K562 (cell line): Measurements from ENCODE around the gene SLC6A13. TPM values are rescaled to one million over a fixed set of nuclear protein-coding genes. Genes with fewer than 3 reads are reported as not detected.

Experiments
- ATAC-seq: fragments of 200-7000 bp; cut with Tn5 transposase; 3 replicates; pipeline ENCODE4 v1.9.1; 2020; ENCODE audit warnings: moderate library complexity
- BruUV-seq: library from RNA; stranded (reverse); fragments of 400-500 nt; replicated peaks from 2 replicates; lab custom pipeline; 2021; lab: Mats Ljungman, UMichigan
- CTCF ChIA-PET: fragments of 300-600 bp; formaldehyde crosslinking; extraction: SDS; loops from one replicate; lab custom pipeline; 2021; ENCODE audit warnings: low intra/inter-chr PET ratio; lab: Yijun Ruan, JAX
- POLR2A ChIA-PET: fragments of 300-600, 350-650 bp; sonication (Branson Sonifier 250); formaldehyde crosslinking; extraction: SDS; loops from one replicate; lab custom pipeline; 2021; ENCODE audit warnings: antibody characterized with exemption, inconsistent platforms; lab: Yijun Ruan, JAX
- DNase-seq, 4 experiments: peaks; one replicate each; pipeline versions ENCODE4 v3.0.0 to v3.0.0-alpha.2; 2011 to 2018; ENCODE audit warnings: low spot score in 3 of 4, mixed read lengths in 3 of 4; ENCODE audit errors: extremely low read depth in 1 of 4
- FAIRE-seq: peaks from 2 replicates; lab custom pipeline; 2011; peaks lifted over from hg19 to GRCh38; lab: Jason Lieb, UNC
- H2AFZ ChIP-seq: 2 replicates; pipeline ENCODE4 v1.6.0; 2011; ENCODE audit warnings: low read depth, low read length, control low read depth, inconsistent platforms
- H3K27ac ChIP-seq: fragments of 200-600 bp; 3 replicates; pipeline ENCODE4 v1.8.0; 2011; ENCODE audit warnings: low read depth, mild to moderate bottlenecking, control low read depth, inconsistent platforms, low read length, moderate library complexity, mixed read lengths; ENCODE audit errors: extremely low read depth
- H3K27me3 ChIP-seq, 2 experiments: fragments of 300-600 bp in 1 of 2; 2 replicates in 1 of 2; 3 replicates in 1 of 2; pipeline versions ENCODE4 v1.6.0 to v1.8.0; 2011; ENCODE audit warnings: inconsistent platforms in 2 of 2, low read length in 2 of 2, mild to moderate bottlenecking in 1 of 2, mixed read lengths in 1 of 2, moderate library complexity in 1 of 2; ENCODE audit not compliant: control insufficient read depth in 2 of 2, insufficient read depth in 2 of 2
- H3K36me3 ChIP-seq: fragments of 300-600 bp; 3 replicates; pipeline ENCODE4 v1.8.0; 2011; ENCODE audit warnings: mild to moderate bottlenecking, low read length, inconsistent platforms; ENCODE audit not compliant: control insufficient read depth, insufficient read depth
- H3K4me1 ChIP-seq, 2 experiments: fragments of 200-600 bp in 1 of 2; replicated peaks in 1 of 2; 2 replicates in 1 of 2; 3 replicates in 1 of 2; pipeline versions ENCODE4 v1.5.1 to v1.8.0; 2011; ENCODE audit warnings: inconsistent platforms in 2 of 2, low read length in 2 of 2, mild to moderate bottlenecking in 1 of 2, mixed read lengths in 1 of 2, moderate library complexity in 1 of 2; ENCODE audit not compliant: control insufficient read depth in 2 of 2, insufficient read depth in 2 of 2
- H3K4me2 ChIP-seq: 2 replicates; pipeline ENCODE4 v1.6.1; 2011; ENCODE audit warnings: low read length, control low read depth, inconsistent platforms, mixed read lengths; ENCODE audit not compliant: insufficient read depth
- H3K4me3 ChIP-seq: fragments of 200-600 bp; sonication (generic), shearing (Covaris generic); 2 replicates; pipeline ENCODE4 v1.5.1; 2016; ENCODE audit warnings: control low read depth, inconsistent platforms
- H3K79me2 ChIP-seq: fragments of 200-600 bp; 3 replicates; pipeline ENCODE4 v1.8.0; 2011; ENCODE audit warnings: low read length, inconsistent platforms; ENCODE audit not compliant: control insufficient read depth, insufficient read depth
- H3K9ac ChIP-seq, 2 experiments: 2 replicates each; pipeline versions ENCODE4 v1.6.0 to v1.6.1; 2011; ENCODE audit warnings: low read depth in 2 of 2, low read length in 2 of 2, control low read depth in 1 of 2, inconsistent platforms in 1 of 2, mild to moderate bottlenecking in 1 of 2, mixed read lengths in 1 of 2; ENCODE audit not compliant: insufficient read depth in 1 of 2
- H3K9me1 ChIP-seq: one replicate; pipeline ENCODE4 v1.6.0; 2011; ENCODE audit warnings: inconsistent platforms, mild to moderate bottlenecking, low read length, moderate library complexity; ENCODE audit not compliant: control insufficient read depth, insufficient read depth
- H3K9me3 ChIP-seq: replicated peaks from 2 replicates; pipeline ENCODE4 v1.5.1; 2011; ENCODE audit warnings: low read depth, low read length, inconsistent platforms; ENCODE audit not compliant: control insufficient read depth, insufficient read depth
- H4K20me1 ChIP-seq: replicated peaks from 2 replicates; pipeline ENCODE4 v1.6.1; 2011; ENCODE audit warnings: low read length, inconsistent platforms, mixed read lengths; ENCODE audit not compliant: control insufficient read depth, insufficient read depth
- CTCFL ChIP-seq: IDR thresholded peaks from 2 replicates; pipeline ENCODE4 v1.6.1; 2011; ENCODE audit warnings: borderline replicate concordance, low read depth, mild to moderate bottlenecking, moderate library complexity, low read length; ENCODE audit not compliant: insufficient read depth, poor library complexity, severe bottlenecking
- DPF2 ChIP-seq: fragments of 450-650 bp; IDR thresholded peaks from 2 replicates; pipeline ENCODE4 v1.6.1; 2016
- FOXJ2 ChIP-seq: fragments of 200-800 bp; sonication (Bioruptor generic); IDR thresholded peaks from 2 replicates; pipeline ENCODE4 v1.6.1; 2016; ENCODE audit warnings: missing genetic modification characterization, missing compliant biosample characterization
- GTF3C2 ChIP-seq: IDR thresholded peaks from 3 replicates; pipeline ENCODE4 v1.6.1; 2011; ENCODE audit warnings: borderline replicate concordance, mild to moderate bottlenecking, moderate library complexity; ENCODE audit not compliant: insufficient read length; ENCODE audit errors: extremely low read depth
- MYNN ChIP-seq, 2 experiments: sonication (generic); formaldehyde crosslinking in 1 of 2; IDR thresholded peaks; 2 replicates each; pipeline versions ENCODE4 v1.5.0 to v1.6.1; 2016 to 2020; ENCODE audit warnings: antibody characterized with exemption in 1 of 2, missing genetic modification reagents in 1 of 2
- NFXL1 ChIP-seq: fragments of 450-650 bp; formaldehyde crosslinking; IDR thresholded peaks from 2 replicates; pipeline ENCODE4 v1.4.0; 2021; ENCODE audit warnings: mild to moderate bottlenecking
- SRSF9 ChIP-seq: fragments of 200-400 bp; formaldehyde crosslinking; IDR thresholded peaks from 2 replicates; pipeline ENCODE4 v1.6.1; 2017; ENCODE audit warnings: low read depth, low read length, borderline replicate concordance
- ZNF253 ChIP-seq: fragments of 250-450 bp; sonication (Bioruptor Pico); conservative IDR thresholded peaks from 2 replicates; pipeline ENCODE4 v1.6.1; 2021; ENCODE audit warnings: mild to moderate bottlenecking
- ZNF551 ChIP-seq: fragments of 250-450 bp; sonication (Bioruptor Pico); IDR thresholded peaks from 2 replicates; pipeline ENCODE4 v1.5.0; 2021; ENCODE audit warnings: mild to moderate bottlenecking, moderate library complexity
- WGBS: fragments of 100-300 bp; shearing (Covaris generic); methylation state at CpG from one replicate; pipeline ENCODE4 v1.1.6; 2016; ENCODE audit warnings: low coverage, mixed read lengths; ENCODE audit not compliant: insufficient coverage; ENCODE audit errors: missing lambda C conversion rate; 5-methylcytosine and 5-hydroxymethylcytosine counted together
- in situ Hi-C: fragments of 300-500 bp; cut with MboI; formaldehyde crosslinking; loops from 4 replicates; pipeline ENCODE4 v1.15.0; 2018; ENCODE audit warnings: inconsistent platforms, mixed read lengths
- intact Hi-C: fragments of 100-400 bp; cut with micrococcal nuclease; formaldehyde crosslinking; loops from 2 replicates; pipeline ENCODE4 v1.14.2; 2022
- polyA plus RNA-seq, 8 experiments: library from polyadenylated mRNA; depleted of rRNA in 4 of 8; stranded (reverse) in 5 of 8; unstranded in 3 of 8; fragments of >200 nt; fragmentation: Nextera tagmentation in 2 of 8; fragmentation: Illumina TruSeq in 1 of 8; extraction: Ambion mirVana in 2 of 8; extraction: Trizol in 1 of 8; gene quantifications; 2 replicates each; pipeline versions ENCODE4 v1.2.1 to v1.2.3, GENCODE V29; 2011 to 2014; ENCODE audit warnings: inconsistent platforms in 1 of 8, missing spikeins in 1 of 8
- total RNA-seq, 7 experiments: library from RNA; depleted of rRNA in 6 of 7; stranded (reverse); fragments of >200 nt in 6 of 7; fragmentation: Illumina TruSeq in 2 of 7; extraction: Trizol in 2 of 7; gene quantifications; 2 replicates each; pipeline versions ENCODE4 v1.2.1 to v1.2.3, GENCODE V29; 2011 to 2021; ENCODE audit warnings: low replicate concordance in 1 of 7

Gene SLC6A13
- total and polyA plus RNA-seq, 9 of the 15 experiments (the other 6 are each of a cell fraction or from before 2014, with no cell fraction given): 0.06 to 0.33 (median 0.22) TPM; not detected in 4

- TF ChIP-seq CTCFL: no peak
- TF ChIP-seq ZNF253 (CRISPR knock-in tag): no peak
- no peak for TF ChIP-seq FOXJ2 (tag)
- no peak for TF ChIP-seq ZNF551 (CRISPR knock-in tag)
- no peak for TF ChIP-seq DPF2
- no peak for TF ChIP-seq SRSF9
- no peak for TF ChIP-seq NFXL1 (CRISPR knock-in tag)
Observed at GRCh38 chr12:225012-225411, 37.6 kb downstream of the SLC6A13 start (continued).

- H3K9me1 ChIP-seq: no peaks in the 10 kb centered on the region
- no TSS peak for BruUV-seq
- FAIRE-seq (no peak), ATAC-seq (no peak), DNase-seq (no peak)
- H3K4me2 ChIP-seq: no peak overlapping the region
- no peaks in the 10 kb centered on the region for H3K36me3 ChIP-seq
- no peak overlapping the region for H3K27ac ChIP-seq
- no peak overlapping the region for H3K9ac ChIP-seq
- H3K27me3 ChIP-seq: peaks cover 10 to 79% of the 10 kb centered on the region in 2 experiments
- H3K4me1 ChIP-seq: peaks cover 0 to 5% of the 10 kb centered on the region in 2 experiments; a peak in 2 of 5 replicates
- POLR2A ChIA-PET: interaction anchor here (0.6 kb wide), 1 partner anchor 109 kb away, joined by 3 read pairs; no protein-coding TSS in a partner anchor
- H3K79me2 ChIP-seq: no peaks in the 10 kb centered on the region
- H3K4me3 ChIP-seq: no peak overlapping the region
- CTCF ChIA-PET: no interaction called here
- in situ Hi-C loops: no loop called here
- WGBS: 6% methylated on average over 5 of the region's 9 CpGs
- intact Hi-C loops: no loop called here
- H2AFZ ChIP-seq: no peak overlapping the region
- H4K20me1 ChIP-seq: 0 out of 2 replicates have a peak, but pooled peaks cover 4% of the 10 kb centered on the region
- TF ChIP-seq MYNN (IDR thresholded peaks at IDR 0.05) (no peak), MYNN (CRISPR knock-in tag; IDR thresholded peaks at IDR 0.05) (no peak), GTF3C2 (no peak)
- no peaks in the 10 kb centered on the region for H3K9me3 ChIP-seq
Observed at GRCh38 chr12:224330-224729, 38.3 kb downstream of the SLC6A13 start.
